GM18517 (cell line): ENCODE data around the gene CNTN2.

ENCODE experiments used
- ATAC-seq: cut with Tn5 transposase; IDR thresholded peaks from one replicate; pipeline ENCODE4 v1.9.1; 2021; ENCODE audit warnings: mild to moderate bottlenecking, moderate library complexity; ENCODE audit not compliant: unreplicated experiment

CNTN2 gene

GRCh38 chr1:205017766-205018165, 25.2 kb upstream of the CNTN2 start:
- ATAC-seq, result no peak

GRCh38 chr1:205018381-205018780, 24.6 kb upstream of the CNTN2 start:
- ATAC-seq, result no peak

GRCh38 chr1:205020466-205020865, 22.5 kb upstream of the CNTN2 start:
- no peak for ATAC-seq

GRCh38 chr1:205024679-205025078, 18.3 kb upstream of the CNTN2 start:
- ATAC-seq, result no peak

- ATAC-seq, result no peak
Observed at GRCh38 chr1:205025239-205025638, 17.8 kb upstream of the CNTN2 start.

- ATAC-seq, result no peak
Observed at GRCh38 chr1:205026181-205026580, 16.8 kb upstream of the CNTN2 start.

GRCh38 chr1:205028390-205028789, 14.6 kb upstream of the CNTN2 start:
- ATAC-seq, result no peak

- no peak for ATAC-seq
Observed at GRCh38 chr1:205028924-205029323, 14.1 kb upstream of the CNTN2 start.

- ATAC-seq, result no peak
Observed at GRCh38 chr1:205030241-205030640, 12.8 kb upstream of the CNTN2 start.

GRCh38 chr1:205030896-205031295, 12.1 kb upstream of the CNTN2 start:
- ATAC-seq, result no peak

- ATAC-seq, result no peak
Observed at GRCh38 chr1:205032508-205032907, 10.5 kb upstream of the CNTN2 start.

GRCh38 chr1:205037539-205037938, 5.5 kb upstream of the CNTN2 start:
- ATAC-seq, result no peak

- no peak for ATAC-seq
Observed at GRCh38 chr1:205038132-205038786, 4.8 kb upstream of the CNTN2 start.

- ATAC-seq, result no peak
Observed at GRCh38 chr1:205041001-205041715, 1.9 kb upstream of the CNTN2 start.

GRCh38 chr1:205041998-205042910, 758 bp upstream of the CNTN2 start:
- no peak for ATAC-seq

- no peak for ATAC-seq
Observed at GRCh38 chr1:205043866-205044265, 854 bp downstream of the CNTN2 start.

GRCh38 chr1:205044741-205045140, 1.7 kb downstream of the CNTN2 start:
- no peak for ATAC-seq

GRCh38 chr1:205045146-205045545, 2.1 kb downstream of the CNTN2 start:
- ATAC-seq, result no peak

GRCh38 chr1:205046870-205047269, 3.9 kb downstream of the CNTN2 start:
- no peak for ATAC-seq

- no peak for ATAC-seq
Observed at GRCh38 chr1:205047764-205048231, 4.8 kb downstream of the CNTN2 start.

- no peak for ATAC-seq
Observed at GRCh38 chr1:205048382-205048781, 5.4 kb downstream of the CNTN2 start.
